ENCODE data around the gene MAST4. TPM values are rescaled to one million over a fixed set of nuclear protein-coding genes. Genes with fewer than 3 reads are reported as not detected.

MAST4 gene
- total RNA-seq, 1 experiment from 2014 or later = 26.5 TPM

DNA sequence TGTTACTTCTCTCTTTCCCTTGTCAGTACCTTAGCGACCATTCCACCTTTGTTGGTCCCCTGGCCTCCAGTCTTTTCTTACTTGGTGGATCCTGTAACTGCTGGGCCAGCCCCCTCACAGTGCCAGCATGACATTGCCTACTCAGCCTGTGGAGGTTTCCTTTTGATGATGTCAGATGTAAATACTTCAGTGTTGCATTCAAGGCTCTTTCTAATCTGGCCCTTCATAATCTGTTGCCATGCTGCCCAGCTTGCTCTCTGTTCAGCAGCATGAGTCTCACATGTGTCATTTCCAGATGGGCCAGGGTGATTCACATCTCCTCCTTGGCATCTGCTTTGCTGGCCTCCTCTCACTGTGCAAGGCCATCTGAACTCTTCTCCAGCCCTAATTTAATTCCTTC, 57.1 kb downstream of the MAST4 start:
- peak; percentile 42 for DNase-seq (ENCODE audit: unreplicated experiment)
- BruUV-seq (replicated peaks) = no TSS peak
- Mint-ChIP-seq H3K27me3 (ENCODE audit: insufficient read depth, unreplicated experiment) (no peaks in the 10 kb centered on the region), H3K4me1 (ENCODE audit: insufficient read depth, unreplicated experiment) (peaks cover 7% of the 10 kb centered on the region), H3K4me3 (ENCODE audit: unreplicated experiment) (no peak overlapping the region), H3K36me3 (ENCODE audit: insufficient read depth, unreplicated experiment) (no peaks in the 10 kb centered on the region), H3K9me3 (ENCODE audit: unreplicated experiment) (no peaks in the 10 kb centered on the region), H3K27ac (ENCODE audit: low read depth, unreplicated experiment) (no peak overlapping the region)
- CTCF ChIA-PET = interaction anchor here (0.6 kb wide), 1 partner anchor 329 kb away, joined by 3 read pairs; no protein-coding TSS in a partner anchor
- TF ChIP-seq, protein P1, sequence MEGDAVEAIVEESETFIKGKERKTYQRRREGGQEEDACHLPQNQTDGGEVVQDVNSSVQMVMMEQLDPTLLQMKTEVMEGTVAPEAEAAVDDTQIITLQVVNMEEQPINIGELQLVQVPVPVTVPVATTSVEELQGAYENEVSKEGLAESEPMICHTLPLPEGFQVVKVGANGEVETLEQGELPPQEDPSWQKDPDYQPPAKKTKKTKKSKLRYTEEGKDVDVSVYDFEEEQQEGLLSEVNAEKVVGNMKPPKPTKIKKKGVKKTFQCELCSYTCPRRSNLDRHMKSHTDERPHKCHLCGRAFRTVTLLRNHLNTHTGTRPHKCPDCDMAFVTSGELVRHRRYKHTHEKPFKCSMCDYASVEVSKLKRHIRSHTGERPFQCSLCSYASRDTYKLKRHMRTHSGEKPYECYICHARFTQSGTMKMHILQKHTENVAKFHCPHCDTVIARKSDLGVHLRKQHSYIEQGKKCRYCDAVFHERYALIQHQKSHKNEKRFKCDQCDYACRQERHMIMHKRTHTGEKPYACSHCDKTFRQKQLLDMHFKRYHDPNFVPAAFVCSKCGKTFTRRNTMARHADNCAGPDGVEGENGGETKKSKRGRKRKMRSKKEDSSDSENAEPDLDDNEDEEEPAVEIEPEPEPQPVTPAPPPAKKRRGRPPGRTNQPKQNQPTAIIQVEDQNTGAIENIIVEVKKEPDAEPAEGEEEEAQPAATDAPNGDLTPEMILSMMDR (IDR thresholded peaks at IDR 0.05; ENCODE audit: unreplicated experiment) = no peak
- POLR2A ChIA-PET = no interaction called here
- intact Hi-C loops (cut with micrococcal nuclease) = no loop called here

DNA sequence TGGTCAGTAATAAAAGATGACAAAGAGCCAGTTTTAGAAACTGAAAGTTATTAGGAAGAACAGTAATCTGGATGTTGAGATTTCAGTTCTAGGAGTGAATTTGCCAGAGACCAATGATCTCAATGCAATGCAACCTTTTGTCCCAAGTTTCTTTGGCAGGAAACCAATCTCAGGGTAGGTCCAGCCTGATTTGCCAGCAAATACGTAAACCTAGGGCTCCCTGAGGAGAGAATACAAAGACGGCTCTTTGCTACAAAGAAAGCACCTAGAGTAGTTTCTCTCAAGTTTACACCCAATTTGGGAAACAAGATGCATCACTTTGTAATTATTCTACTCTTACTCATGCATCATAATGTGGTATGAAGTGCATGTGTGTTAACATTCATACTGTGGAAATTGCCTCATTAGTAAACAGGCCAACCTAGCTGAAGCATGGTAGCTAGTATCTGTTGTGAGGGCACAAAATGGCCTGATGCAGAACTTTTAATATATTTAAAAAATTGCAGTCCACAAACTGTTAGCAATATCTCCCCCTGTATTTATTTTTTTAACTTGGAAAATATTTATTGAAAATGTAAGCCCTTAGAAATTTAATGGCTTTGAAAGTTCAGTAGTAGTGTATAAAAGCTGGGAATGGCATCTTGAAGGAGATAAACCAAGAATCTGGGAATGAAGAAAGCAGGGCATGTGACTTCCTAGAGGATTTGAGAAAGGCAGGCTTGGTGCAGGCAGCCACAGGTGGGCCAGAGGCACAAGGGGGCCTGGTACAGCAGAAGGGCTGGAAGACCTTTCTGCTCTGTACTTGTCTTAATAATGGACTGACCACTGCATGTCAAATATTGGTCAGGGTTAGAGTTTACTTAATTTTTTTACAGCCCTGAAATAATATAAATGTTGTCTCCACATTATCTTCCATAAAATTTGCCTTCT, 59.5 kb downstream of the MAST4 start:
- ChIA-PET CTCF (interaction anchor here (0.5 to 1.2 kb wide), 2 partner anchors 25 to 102 kb away, joined by 3 read pairs; no protein-coding TSS in a partner anchor), POLR2A (interaction anchor here (0.5 to 0.8 kb wide), 3 partner anchors 8 to 504 kb away, joined by 3 read pairs; no protein-coding TSS in a partner anchor)
- Mint-ChIP-seq H3K27me3 (ENCODE audit: insufficient read depth, unreplicated experiment) (no peaks in the 10 kb centered on the region), H3K27ac (ENCODE audit: low read depth, unreplicated experiment) (no peak overlapping the region), H3K4me1 (ENCODE audit: insufficient read depth, unreplicated experiment) (peaks cover 7% of the 10 kb centered on the region), H3K9me3 (ENCODE audit: unreplicated experiment) (no peaks in the 10 kb centered on the region), H3K36me3 (ENCODE audit: insufficient read depth, unreplicated experiment) (no peaks in the 10 kb centered on the region), H3K4me3 (ENCODE audit: unreplicated experiment) (no peak overlapping the region)
- no TSS peak for BruUV-seq (replicated peaks)
- no peak for DNase-seq (ENCODE audit: unreplicated experiment)
- intact Hi-C loops (cut with micrococcal nuclease) = no loop called here
- TF ChIP-seq, protein P1 (IDR thresholded peaks at IDR 0.05; ENCODE audit: unreplicated experiment) = no peak

DNA sequence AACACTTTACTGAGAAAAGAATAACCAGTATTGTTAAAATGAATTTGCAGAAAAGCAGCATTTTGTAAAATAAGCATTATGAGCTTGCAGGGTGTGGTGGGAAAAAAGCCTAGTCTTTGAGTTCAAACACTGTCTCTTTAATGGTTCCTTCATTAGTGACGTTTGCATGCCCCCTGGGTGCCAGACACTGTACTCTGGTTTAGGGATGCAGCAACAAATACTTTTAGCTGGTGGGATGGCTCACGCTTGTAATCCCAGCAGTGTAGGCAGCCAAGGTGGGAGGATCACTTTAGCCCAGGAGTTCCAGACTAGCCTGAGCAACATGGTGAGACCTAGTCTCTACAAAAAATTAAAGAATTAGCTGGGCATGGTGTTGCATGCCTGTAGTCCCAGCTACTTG, 62.3 kb downstream of the MAST4 start:
- H3K4me1 Mint-ChIP-seq (ENCODE audit: insufficient read depth, unreplicated experiment) = peaks cover 3% of the 10 kb centered on the region
- H3K4me3 Mint-ChIP-seq (ENCODE audit: unreplicated experiment) = no peak overlapping the region
- no peak overlapping the region for H3K27ac Mint-ChIP-seq (ENCODE audit: low read depth, unreplicated experiment)
- TF ChIP-seq, protein P1 (IDR thresholded peaks at IDR 0.05; ENCODE audit: unreplicated experiment) = no peak
- no peaks in the 10 kb centered on the region for H3K36me3 Mint-ChIP-seq (ENCODE audit: insufficient read depth, unreplicated experiment)
- H3K9me3 Mint-ChIP-seq (ENCODE audit: unreplicated experiment) = peaks cover under 1% of the 10 kb centered on the region
- intact Hi-C loops (cut with micrococcal nuclease) = no loop called here
- CTCF ChIA-PET = interaction anchor here (0.7 to 1.2 kb wide), 2 partner anchors 12 to 353 kb away, joined by 3 read pairs; no protein-coding TSS in a partner anchor
- H3K27me3 Mint-ChIP-seq (ENCODE audit: insufficient read depth, unreplicated experiment) = peaks cover 6% of the 10 kb centered on the region
- POLR2A ChIA-PET = interaction anchor here (0.8 kb wide), 1 partner anchor 352 kb away, joined by 5 read pairs; no protein-coding TSS in a partner anchor
- no TSS peak for BruUV-seq (replicated peaks)
- no peak for DNase-seq (ENCODE audit: unreplicated experiment)

DNA sequence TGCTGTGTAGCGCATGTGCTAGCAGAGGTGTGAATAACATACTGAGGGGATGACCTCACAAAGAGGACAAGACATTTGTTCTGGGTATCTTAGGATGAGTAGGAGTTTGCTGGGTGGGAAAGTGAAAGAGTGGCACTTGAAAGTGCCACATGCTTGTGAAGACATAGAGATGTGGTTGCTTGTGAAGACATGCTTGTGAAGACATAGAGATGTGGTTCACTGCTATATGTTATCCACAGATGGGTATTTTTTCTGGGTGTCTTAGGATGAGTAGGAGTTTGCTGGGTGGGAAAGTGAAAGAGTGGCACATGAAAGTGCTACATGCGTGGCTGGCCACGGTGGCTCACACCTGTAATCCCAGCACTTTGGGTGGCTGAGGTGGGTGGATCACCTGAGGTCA, 63.6 kb downstream of the MAST4 start:
- H3K4me3 Mint-ChIP-seq (ENCODE audit: unreplicated experiment) = no peak overlapping the region
- CTCF ChIA-PET = interaction anchor here (0.5 kb wide), 1 partner anchor 335 kb away, joined by 5 read pairs; no protein-coding TSS in a partner anchor
- TF ChIP-seq, protein P1 (IDR thresholded peaks at IDR 0.05; ENCODE audit: unreplicated experiment) = no peak
- H3K4me1 Mint-ChIP-seq (ENCODE audit: insufficient read depth, unreplicated experiment) = no peaks in the 10 kb centered on the region
- H3K27ac Mint-ChIP-seq (ENCODE audit: low read depth, unreplicated experiment) = no peak overlapping the region
- BruUV-seq (replicated peaks) = no TSS peak
- H3K36me3 Mint-ChIP-seq (ENCODE audit: insufficient read depth, unreplicated experiment) = no peaks in the 10 kb centered on the region
- H3K9me3 Mint-ChIP-seq (ENCODE audit: unreplicated experiment) = peaks cover 5% of the 10 kb centered on the region
- POLR2A ChIA-PET = no interaction called here
- peaks cover 19% of the 10 kb centered on the region for H3K27me3 Mint-ChIP-seq (ENCODE audit: insufficient read depth, unreplicated experiment)
- intact Hi-C loops (cut with micrococcal nuclease) = no loop called here
- DNase-seq (ENCODE audit: unreplicated experiment) = no peak
